Stimulated activated CD4-positive, alpha-beta T cell treated with anti-CD3 and anti-CD28 coated beads, Interleukin-1b, Interleukin-23, amount 100 ng/mL, for 24 hours (primary cell): Measurements from ENCODE around the gene IER5L.
"Not testable (repeated sequence)": the region's sequence is repeated elsewhere in the genome, so short reads cannot be mapped to it uniquely, and the experiment has no call there.

Experiments used
- DNase-seq, 4 experiments: peaks; one replicate each; pipeline ENCODE4 v3.0.0-alpha.2; 2020; ENCODE audit warnings: low read depth in 4 of 4, low spot score in 1 of 4

IER5L gene

DNA sequence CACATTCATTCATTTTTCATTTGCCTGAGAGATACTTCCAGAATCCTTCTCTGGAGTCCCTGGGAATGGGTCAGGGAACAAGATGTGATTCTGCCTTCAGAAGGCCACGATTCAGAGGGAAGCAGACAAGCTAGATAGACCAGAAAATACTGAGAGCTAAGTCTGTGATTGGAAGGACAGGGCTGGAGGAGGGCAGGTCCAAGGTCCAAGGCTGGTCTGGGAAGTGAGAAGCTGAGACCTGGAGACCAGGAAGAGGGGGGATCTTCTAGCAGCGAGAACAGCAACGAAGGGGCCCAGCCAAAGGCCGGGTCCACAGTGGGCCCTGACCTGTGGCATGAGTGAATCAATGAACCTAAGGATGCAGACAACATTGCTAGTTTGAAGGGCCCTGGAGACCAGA is 4.1 kb upstream of the IER5L start:
- DNase-seq, result no peak

DNA sequence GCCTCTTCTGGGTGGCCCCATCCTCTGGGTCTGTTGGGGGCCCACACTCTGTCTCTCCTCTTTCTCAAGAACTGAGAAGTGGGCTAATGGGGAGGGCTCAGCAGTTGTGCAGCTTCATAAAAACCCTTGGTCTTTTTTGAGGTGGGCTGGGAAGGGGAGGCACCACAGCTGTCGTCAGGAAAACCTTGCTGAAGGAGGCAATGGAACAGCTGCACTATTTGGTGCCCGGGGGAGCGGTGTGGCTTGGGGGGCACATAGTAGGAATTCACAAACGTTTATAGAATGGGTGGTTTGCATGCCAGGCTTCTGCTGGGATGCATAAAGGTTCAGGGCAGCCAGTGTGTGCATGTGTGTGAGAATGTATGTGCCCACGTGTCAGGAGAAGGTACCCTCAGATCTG is 3.2 kb upstream of the IER5L start:
- no peak for DNase-seq

DNA sequence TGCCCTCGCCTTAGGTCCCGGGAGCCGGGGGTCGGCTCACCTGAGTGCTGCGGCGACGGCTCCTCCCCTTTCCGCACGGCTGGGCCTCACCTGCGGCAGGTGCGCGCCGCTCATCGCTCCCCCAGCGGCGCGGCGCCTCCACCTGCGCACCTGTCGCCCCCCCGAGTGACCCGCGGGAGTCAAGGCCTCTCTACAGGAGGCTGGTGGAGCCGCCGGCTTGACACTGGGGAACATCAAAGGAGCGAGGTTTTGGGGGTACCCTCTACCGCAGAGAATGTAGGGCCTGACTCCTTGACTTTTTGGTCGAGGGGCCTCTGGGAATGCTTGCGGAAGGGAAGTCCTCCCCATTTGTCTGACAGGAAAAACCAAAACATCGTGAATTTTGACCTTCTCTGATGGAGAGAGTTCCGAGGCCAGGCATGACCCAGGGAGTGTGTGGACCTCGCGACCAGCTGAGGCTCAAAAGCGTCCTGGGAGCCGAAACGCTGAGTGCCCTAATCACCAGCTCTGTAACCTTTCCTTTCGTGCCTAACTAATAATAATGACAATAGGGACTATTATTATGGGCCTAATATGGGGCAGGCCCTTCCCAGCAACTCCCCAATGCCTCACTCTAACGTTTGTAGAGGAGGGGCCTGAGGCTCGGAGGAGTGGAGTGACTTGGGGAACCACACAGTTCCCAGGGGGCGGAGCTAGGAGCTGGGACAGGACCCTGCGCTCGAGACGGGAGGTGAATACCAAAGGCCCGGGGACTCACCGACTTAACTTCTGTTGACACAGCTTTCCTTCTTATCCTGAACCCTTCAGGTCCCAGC is 714 bp upstream of the IER5L start:
- no peak for DNase-seq

DNA sequence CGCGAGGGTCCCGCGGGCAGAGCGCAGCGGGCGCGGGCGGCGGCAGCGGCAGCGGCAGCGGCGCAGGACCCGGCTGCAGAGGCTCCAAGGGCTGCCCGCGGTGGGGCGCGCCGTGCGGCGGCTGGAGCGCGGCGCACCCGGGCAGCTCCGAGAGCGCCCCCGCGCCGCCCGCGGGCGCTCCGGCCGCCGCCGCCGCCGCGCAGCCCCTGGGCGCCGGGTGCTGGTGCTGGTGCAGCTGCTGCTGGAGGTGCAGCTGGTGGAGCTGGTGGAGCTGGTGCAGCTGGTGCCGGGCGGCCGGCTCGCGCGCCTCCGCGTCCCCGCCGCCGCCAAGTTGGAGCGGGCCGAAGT is 644 bp downstream of the IER5L start:
- DNase-seq, result no peak

DNA sequence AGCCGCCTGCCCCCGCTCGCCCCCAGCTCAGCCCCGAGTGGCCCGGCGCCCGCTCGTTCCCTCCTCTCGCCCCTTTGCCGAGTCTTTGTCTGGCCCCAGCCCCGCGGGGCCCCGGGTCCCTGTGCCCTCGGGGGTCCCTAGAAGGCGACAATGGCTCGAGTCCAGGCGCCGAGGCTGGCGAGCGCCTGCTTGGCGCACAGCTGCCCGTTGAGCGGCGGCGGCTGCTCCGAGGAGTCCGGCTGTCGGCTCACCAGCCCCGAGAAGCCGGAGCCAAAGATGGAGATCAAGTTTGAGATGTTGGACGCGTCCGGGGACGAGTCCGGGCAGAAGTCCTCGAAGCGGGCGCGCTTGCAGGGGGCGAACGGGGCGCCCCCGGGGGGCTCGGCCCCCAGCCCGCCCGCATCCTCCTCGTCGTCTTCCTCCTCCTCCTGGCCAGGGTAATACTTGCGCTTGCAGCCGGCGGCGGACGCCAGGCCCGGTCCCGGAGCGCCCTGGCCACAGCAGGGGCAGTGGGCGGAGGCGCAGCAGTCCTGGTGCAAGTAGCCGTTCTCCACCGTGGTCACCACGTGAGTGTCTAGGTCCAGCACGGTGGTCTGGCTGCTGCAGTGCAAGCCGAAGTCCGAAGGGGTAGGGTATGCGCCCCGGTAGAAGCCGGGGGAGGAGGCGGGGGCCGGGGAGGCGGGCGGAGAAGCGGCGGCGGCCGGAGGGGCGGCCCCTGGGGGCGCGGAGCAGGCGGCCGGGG is 1.2 kb downstream of the IER5L start:
- DNase-seq, result no peak

DNA sequence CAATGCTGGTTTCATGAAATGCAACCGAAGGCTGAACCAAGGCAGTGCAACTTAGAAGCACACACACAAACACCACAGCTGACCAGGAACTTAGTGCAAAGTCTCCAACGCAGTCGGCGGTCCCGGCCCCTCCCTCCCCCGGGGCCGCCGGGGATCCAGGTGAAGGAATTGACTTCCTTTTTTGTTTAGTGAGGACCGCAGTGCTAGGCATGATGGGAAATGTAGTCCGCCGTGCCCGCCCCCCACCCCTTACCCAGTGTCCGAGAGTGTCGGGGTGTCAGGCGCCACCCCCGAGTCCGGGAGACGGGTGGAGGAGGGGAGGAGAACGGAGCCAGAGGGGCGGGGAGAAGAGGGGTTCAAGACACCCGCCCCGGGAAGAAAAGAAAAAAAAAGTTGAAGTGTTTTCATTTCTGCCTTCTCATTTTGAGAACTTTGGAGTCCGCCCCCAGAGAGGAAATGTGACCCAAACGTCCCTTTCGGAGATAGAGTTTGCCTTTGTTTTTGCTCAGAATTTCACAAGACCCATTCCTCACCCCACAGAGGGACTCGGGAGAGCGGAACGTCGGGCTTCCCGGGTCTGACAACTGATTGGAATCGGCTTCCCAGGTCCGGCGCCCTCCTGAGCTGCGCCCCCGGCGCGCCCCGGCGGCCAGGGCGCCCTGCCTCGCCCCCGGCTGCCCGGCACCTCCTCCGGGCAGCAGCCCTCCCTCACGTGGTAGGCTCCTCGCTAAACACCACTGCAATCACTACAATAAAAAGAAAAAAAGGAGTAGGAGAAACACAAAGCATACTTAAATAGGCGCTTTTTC is 2.0 kb downstream of the IER5L start:
- DNase-seq, result peak in 1 of 4 experiments; percentile 40

DNA sequence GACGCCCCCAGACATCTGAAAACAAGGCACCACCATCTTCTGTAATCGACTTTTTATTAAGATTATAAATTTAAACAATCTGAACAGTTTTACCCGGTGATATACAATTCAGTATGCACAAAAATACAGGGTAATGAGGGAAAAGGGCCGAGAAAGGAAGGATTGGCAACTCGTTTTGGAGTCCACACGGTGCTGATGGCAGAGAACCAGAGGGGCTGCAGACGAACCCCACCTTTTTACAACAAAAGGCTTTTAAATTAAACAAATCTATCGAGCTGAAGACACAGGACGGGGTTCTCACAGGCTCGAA is 2.6 kb downstream of the IER5L start:
- no peak for DNase-seq

DNA sequence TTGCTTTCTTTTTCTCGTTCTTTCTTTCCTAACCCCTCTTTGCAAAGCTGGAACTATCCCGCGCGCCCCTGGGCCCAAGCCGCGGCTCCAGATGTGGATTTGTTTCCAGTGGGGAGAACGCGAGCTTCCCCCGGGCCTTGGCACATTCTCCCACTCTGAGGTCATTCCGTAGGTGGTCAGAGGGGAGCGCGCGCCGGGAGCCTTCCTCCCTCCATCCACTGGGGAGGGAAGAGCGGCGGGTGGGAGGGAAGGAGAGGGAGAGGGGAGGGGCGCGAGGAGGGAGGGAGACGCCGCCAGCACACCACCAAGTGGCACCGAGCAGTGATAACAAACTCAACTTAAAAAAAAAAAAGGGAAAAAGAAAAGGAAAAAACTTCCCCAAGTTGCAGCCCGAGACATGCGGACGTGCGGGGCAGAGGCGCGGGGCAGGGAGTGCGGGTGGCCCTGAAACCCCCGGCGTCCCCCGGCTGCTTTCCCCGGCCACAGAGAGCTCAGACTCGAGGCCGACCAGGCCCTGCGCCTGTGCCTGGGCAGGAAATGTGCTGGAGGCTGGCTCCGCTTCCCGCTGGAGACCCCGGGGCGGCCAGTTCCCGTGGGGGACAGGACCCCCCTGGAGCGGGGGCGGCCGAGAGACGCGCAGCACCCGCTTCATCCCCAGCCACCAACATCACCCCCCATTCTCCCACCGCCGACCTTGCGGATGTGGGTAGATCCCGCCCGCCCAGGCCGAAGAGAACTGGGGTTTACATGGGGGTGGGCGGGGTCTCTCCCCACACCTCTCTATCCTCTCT is 3.1 kb downstream of the IER5L start:
- no peak for DNase-seq

DNA sequence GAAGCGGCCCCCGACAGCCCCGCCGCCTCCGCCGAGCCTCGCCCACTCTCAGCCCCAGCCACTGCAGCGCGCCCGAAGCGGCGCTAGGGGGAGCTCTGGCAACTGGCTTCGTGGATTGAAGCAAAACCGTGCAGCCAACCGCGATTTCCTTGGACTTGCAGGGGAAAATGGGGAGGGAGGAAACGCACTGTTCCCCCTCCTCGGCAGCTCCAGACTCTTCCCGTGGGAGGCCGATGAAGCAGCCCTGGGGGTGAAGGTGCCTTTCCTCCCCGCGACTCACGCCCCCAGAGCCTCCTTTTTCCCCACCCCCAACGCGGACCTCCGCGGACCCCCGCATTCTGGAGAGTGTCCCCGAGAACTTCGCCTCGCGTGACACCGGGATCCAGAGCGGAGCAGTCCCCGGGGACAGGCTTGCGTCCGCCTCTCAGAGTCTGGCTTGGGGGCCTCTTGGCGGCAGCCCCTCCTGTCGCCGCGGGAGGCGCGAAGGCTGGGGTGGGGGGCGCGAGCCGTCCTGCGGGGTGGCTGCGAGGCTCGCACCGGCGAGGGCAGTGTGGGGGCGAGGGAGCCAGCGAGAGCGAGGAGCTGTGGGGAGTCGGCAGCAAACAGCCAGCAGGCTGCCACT is 3.8 kb downstream of the IER5L start:
- DNase-seq, result peak; percentile 53 to 71 (median 64)

DNA sequence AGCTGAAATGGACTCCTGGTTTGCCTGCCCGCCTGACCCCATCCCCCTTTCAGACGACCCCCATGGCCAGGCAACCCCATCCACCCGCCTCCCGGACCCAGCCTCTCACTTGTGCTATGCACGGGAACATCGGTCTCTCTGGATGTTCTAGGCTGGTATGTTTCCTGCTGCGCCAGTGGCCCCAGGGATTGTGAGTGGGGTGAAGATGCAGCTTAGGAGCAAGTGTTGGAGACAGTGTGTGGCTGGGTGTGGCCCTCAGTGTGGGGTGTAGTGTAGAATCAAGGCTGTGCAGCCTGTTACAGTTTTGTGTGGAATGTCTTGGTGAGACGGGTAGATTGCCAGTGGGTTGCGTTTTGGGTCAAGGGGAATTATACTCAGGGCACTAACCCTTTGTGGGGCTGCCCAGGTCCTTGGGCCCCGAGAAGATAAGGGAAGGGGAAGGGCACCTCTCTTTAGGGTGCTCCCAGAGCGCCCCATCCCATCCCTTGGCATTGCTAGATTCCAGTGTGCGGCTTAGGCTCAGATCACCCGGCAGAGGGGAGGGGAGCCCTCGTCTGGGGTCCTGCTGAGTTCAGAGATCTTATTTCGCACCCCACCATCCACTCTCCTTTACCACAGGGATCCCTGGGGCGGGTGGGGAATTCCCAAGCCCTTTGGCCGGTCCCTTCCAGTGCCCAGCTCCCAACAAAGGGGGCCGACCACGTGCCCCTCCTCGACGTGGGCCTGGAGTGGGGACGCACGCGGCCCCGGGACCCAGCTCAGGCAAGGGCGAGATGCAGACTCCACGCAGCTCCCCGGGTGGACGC is 4.6 kb downstream of the IER5L start:
- no peak for DNase-seq

DNA sequence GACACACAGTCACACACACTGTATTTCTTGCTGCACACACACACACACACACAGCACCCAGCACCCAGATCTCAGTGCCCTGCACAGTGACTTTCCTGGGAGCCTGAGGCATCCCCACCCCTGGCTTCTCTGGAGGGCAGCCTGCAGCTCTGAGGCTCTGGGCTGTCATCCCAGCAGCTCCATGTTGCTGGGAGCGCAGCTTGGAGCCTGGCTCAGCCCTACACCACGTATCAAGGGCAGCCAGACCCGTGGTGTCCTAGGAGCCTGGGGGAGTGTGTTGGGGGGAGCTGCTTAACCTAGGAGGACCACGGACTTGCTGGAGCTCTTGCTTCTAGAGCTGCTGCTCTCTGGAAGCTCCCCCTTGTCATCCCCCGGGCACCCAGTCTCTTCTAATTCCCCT is 5.2 kb downstream of the IER5L start:
- DNase-seq, result no peak

DNA sequence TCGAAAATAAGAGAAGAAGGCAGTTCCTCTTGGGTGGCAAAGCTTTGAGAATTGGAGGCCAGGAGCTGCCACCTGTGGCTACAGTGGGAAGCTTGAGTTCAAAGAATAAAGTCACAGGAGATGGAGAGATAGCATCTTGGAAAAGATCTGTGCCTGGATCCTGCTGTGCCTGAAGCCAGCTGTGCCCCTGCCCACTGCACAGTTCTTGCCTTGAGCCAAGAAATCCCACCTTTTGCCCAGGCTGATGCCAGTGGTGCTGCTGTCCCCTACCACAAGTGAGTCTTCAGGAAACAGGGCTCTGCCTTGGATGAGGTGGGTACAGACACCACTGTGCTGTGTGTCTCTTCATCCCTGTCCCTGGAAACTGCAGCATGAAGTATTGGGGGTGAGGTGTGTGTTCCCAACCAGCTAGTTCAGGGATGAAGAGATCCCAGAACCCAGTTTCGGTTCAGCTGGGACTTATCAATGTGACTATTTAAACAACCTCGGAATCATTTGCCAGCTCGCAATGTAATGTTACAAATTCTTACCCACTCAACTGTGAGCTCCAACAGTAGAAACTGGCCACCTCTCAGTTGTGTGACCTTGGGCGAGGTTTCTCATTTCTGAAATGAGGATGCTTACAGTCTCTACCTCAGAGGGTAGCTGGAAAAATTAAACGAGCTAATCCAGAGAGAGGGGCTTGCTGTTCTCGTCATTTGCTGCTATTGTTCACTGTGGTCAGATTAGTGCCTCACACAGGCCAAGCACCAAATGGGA is 5.9 kb downstream of the IER5L start:
- DNase-seq, result no peak

DNA sequence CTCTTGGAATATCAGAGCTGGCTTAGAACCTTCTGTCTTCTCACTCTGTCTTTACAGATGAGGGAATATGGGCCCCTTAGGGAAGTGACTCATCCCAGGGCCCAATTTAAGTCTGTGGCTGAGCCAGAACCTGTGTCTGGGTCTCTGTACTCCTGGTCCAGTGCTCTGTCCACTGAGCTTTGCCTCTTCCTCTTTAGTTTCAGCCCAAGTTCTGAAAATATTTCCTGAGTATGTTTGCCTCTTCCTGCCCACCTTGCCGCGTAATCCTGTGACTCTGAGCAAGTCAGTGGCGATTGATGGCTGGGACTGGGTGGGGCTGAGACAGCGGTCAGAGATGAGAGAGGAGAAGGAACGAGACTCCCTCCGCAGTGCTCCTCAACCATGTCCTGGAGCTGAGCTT is 7.8 kb downstream of the IER5L start:
- DNase-seq, result no peak

DNA sequence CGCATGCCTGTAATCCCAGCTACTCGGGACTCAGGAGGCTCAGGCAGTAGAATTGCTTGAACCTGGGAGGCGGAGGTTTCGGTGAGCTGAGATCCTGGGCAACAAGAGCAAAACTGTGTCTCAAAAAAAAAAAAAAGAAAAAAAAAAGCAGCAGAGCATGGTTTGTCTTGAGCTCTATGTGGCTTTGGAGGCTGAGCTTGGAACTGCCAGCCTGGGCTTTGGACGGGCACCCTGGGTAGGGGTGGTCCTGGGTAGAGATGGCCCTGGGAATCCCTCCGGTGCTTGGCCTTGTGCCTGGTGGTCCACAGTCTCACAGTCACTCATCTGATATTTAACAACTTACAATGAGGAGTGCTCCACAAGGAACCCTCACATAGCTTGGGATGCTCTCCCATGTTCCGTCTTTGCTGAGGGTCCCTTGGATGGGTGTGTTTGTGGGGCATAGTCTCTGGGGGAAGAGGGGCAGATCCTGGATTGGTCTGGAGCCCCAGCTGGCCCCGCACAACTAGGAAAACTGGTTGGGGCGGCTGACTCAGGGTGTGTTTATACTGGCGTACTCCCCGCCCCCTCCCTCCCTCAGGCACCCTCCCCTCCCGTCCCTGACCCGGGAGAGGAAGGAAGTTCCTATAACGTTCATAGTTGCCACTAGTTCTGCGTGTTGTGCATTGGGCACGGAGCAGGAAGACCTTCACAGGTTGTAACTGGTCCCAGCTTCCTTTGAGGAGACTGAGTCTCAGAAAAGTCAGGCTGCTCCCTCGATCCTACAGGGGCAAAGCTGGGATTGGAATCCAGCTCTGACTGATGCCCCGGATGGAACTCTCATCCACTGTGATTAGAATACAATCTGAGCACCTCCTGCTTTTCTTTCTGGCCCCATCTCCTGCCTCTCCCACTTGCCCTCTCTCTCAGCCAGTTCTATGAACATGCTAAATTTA is 11.2 kb downstream of the IER5L start:
- DNase-seq, result no peak

DNA sequence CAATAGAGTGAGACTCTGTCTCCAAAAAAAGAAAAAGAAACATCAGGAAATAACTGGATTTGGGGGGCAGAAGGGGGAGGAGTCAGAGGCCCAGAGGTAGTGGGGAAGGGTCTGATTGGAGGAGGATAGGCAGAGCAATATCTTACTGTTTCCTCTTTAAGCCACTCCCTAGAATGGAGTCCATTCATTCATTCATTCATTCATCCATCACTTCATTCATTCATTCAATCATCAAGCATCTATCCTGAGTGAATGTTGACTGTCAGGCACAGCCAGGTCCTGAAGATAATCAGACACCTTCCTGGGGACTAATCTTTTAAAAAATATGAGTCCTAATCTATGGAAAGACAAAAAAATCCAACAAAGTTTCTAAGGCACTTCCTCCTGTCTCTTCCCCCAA is 12.9 kb downstream of the IER5L start:
- DNase-seq, result no peak

DNA sequence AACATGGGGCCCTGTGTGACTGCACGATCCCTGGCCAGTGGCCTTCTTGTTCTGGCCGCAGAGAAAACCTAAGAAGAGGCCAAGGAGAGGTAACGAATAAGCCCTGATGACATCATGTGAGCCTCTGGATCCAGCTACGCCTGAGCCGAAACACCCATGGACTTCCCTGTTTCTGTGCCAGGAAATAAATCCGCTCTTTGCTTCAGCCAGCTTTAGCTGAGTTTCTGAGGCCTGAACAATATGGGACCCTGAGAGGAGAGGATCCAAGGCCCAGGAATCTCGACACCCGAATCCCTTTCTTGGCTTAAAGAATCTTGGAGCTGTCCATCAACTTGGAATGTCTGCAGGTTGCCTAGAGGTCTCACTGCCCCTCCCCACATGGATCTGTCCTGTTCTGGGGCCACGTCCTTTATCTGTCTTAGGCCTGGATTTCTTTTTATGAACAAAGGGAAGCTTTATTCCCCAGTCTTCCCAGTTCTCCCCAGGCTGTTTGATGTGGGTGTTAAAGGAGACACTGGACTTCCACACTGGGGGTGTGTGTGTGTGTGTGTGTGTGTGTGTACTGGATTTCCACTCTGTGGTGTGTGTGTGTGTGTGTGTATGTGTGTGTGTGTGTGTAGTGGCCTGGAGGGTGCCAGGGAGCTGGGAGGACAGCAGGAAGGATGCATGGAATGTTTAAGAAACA is 13.7 kb downstream of the IER5L start:
- no peak for DNase-seq

DNA sequence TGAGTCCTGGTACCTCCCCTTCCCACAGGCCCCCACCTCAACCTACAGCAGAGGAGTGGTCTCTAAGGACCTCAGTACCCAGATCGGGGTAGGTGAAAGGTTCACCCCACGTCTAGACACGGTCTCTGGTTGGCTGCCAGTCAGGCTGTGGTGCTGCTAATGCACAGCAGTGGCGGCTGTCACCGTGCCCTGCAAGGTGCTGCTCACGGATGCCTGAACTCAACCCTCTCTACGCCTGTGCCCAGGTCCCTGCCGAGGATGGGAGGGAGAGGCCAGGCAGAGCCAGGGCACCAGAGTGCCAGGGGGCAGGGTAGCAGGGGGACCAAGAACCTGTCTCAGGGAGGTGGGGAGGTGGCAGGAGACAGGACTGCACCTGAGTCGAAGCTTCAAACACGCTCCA is 14.3 kb downstream of the IER5L start:
- DNase-seq, result no peak

DNA sequence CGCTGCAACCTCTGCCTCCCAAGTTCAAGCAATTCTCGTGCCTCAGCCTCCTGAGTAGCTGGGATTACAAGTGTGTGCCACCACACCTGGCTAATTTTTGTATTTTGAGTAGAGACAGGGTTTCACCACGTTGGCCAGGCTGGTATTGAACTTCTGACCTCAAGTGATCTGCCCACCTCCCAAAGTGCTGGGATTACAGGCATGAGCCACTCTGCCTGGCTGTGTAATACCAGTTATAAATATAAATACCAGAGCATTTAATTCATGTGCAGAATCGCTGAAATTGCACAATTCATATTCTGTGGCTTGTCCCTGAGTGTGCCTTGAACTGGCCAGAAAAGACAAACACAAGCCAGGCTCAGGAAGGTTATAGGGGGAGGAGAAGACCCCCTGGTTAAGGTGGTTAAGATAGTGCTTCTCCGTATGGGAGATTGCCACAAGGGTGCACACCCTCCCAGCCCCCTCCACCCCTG is 14.8 kb downstream of the IER5L start:
- DNase-seq, result not testable (repeated sequence)
